Measurements from ENCODE around the gene TMEM117.

Gene TMEM117

GRCh38 chr12:43981726-43982125 lies 145.8 kb downstream of the TMEM117 start:
- no peak for DNase-seq (ENCODE audit: low read depth)
- H3K4me3 ChIP-seq (ENCODE audit: low read depth, low read length): no peak overlapping the region
- no peak for TF ChIP-seq CTCF (IDR thresholded peaks at IDR 0.05; ENCODE audit: insufficient read depth, low read depth, low read length, missing control alignments)

GRCh38 chr12:43982544-43982943 lies 146.7 kb downstream of the TMEM117 start:
- no peak overlapping the region for H3K4me3 ChIP-seq (ENCODE audit: low read depth, low read length)
- TF ChIP-seq CTCF (IDR thresholded peaks at IDR 0.05; ENCODE audit: insufficient read depth, low read depth, low read length, missing control alignments): no peak
- no peak for DNase-seq (ENCODE audit: low read depth)

- TF ChIP-seq CTCF (IDR thresholded peaks at IDR 0.05; ENCODE audit: insufficient read depth, low read depth, low read length, missing control alignments): no peak
- no peak overlapping the region for H3K4me3 ChIP-seq (ENCODE audit: low read depth, low read length)
- peak; percentile 37 for DNase-seq (ENCODE audit: low read depth)
These were observed 153.1 kb downstream of the TMEM117 start for GRCh38 chr12:43988838-43989560.

- TF ChIP-seq CTCF (IDR thresholded peaks at IDR 0.05; ENCODE audit: insufficient read depth, low read depth, low read length, missing control alignments): no peak
- no peak overlapping the region for H3K4me3 ChIP-seq (ENCODE audit: low read depth, low read length)
- no peak for DNase-seq (ENCODE audit: low read depth)
These were observed 157.0 kb downstream of the TMEM117 start for GRCh38 chr12:43992856-43993255.

GRCh38 chr12:44000309-44000952 lies 164.6 kb downstream of the TMEM117 start:
- H3K4me3 ChIP-seq (ENCODE audit: low read depth, low read length): no peak overlapping the region
- DNase-seq (ENCODE audit: low read depth): peak; percentile 69
- peak; percentile 73 for TF ChIP-seq CTCF (IDR thresholded peaks at IDR 0.05; ENCODE audit: insufficient read depth, low read depth, low read length, missing control alignments)

- H3K4me3 ChIP-seq (ENCODE audit: low read depth, low read length): no peak overlapping the region
- no peak for DNase-seq (ENCODE audit: low read depth)
- no peak for TF ChIP-seq CTCF (IDR thresholded peaks at IDR 0.05; ENCODE audit: insufficient read depth, low read depth, low read length, missing control alignments)
These were observed 166.7 kb downstream of the TMEM117 start for GRCh38 chr12:44002607-44003006.

All from GM12865 (cell line).